Activated naive CD4-positive, alpha-beta T cell (primary cell): Measurements from ENCODE around the gene BTBD9.

Source experiments
- DNase-seq, 4 experiments: peaks; one replicate each; lab custom pipeline; 2025; lab: John Stamatoyannopoulos, UW

BTBD9 gene

DNA sequence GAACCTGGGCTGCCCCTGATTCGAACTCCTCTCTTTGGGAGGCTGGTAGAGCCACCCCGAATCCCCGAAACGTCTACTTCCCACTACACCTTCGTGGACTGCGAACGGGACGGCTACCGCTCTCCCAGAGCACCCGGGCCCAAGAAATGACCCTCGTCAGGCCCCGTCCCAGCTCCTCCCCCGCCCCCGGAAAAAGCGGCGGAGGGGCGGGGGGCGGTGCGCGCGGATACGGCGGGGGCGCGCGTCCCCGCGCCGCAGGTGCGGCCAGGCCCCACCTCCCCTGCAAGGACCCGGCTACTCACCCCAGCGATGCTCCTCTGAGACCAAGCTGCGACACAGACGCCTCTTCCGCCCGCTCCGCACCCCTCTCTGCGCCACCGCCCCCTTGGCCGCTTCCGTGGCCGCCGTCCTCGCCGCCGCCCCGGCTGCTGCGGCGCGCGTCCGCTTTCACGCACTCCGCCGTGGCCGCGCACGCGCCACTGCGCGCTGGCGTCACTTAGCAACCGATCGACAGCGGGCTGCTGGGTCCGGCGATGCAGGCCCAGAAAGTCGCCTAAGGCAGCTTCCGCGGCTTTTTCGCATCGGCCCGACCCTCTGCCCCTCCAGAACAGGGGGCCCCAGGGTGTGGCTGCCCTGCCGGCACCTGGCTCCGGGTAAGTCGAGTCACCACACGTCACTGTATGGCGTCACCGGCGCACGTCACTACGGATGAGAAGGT lies at the start of gene BTBD9:
BTBD9 (minus strand) TSS at position 432 of the 718 bp plus-strand sequence.
- peak; percentile 42 to 77 (median 66) for DNase-seq

DNA sequence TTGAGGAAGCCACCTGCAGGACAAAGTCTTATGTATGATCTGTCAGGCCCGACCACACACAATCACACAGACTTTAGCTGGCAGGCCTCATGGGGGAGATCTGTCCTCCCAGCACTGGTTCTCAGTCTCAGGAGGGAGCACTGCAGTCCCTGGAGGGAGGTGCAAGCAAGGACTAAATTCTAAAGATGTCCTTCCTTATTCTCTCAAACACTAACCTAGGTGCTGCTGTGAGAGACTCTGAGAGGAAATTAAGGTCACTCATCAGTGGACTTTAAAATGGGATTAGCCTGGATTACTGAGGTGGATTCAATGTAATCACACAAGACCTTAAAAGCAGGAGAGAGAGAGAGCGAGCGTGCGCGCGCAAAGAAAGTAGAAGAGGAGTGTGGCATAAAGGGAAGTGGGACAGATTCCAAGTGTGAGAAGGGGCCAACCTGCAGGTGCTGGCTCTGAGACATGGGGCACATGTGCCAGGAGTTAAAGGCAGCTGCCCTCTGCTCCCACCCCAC lies 48.9 kb upstream of the BTBD9 start:
- no peak for DNase-seq

DNA sequence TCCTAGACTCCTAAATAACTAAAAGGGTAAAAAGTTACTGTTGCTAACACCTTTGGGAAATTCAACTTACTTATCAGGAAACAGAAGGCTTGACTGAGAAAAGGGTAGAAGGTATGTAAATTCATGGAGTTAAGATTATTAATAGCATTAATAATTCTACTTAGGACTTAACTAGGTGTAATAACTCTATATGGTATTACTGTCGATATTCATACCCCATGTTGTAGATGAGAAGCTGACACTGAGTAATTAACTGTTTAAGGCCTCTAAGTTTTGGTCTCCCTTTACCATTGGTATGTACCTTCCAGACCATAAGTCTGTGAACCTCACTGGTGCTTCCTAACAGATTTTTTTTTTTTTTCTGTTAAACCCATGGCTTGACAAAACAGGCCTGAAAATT lies 47.8 kb upstream of the BTBD9 start:
- DNase-seq, result no peak

DNA sequence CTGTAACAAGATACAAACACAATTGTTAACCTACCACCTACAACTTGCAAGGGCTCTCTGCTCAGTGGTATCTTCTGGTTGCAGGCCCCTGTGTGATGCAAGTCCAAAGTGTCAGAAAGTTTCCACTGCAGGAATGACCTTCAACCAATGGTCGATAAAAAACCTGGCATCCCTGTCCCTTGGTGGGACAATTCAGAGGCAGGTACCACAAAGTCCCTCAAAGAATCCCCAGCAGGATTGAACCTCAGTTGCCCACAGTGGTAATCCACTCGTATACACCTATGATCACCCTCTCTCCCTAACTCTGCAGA lies 47.3 kb upstream of the BTBD9 start:
- no peak for DNase-seq

DNA sequence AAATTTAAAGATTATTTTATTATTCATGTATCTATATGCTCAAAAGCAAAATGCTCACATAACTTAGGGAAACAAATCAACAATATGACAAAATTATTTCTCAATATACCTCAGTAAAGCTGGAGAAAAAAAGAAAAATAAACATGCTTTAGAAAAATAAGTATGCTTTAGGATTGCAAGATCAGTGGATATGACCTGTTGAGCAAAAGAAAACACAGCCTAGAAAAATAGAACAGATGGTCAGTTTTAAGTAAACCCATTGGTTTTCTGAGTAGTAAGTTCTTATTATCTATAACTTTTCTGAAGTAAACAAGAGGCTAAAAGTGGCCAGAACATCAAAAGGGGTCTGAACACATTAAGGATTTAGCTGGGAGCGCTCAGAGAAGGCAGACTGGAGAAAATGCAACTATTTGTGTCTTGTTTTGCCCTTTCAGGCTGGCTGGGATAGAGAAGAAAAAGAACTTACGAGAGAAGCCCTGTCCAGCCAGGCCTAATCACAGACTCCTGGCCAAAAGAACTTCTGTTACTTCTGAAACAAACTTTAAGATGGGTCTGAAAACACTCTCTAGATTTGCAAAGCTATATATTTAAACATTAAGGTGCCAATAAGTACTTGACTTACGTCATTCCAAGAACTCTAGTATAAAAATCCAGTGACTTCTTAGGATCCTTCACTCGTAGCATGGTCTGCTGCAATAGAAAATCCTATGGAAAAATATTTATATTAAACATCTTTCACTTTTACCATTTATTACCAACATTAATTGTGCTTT lies 46.7 kb upstream of the BTBD9 start:
- no peak for DNase-seq

DNA sequence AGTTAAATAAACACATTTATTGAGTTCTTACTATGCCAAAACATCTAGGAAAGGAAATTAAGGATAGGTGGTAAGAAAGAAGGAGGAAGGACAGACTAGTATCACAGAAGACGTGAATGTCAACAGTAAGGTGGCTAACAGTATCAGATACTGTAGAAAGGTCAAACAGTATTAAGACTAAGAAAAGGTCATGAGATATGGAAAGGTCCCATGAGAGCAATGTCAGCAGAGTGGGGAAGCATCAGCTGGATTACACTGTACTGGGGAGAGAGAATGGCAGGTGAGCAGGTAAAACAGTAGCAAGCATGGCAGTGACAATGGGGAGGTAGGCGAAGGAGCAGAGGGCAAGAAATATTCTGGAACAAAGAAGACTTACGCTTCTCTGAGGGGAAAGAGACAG lies 45.2 kb upstream of the BTBD9 start:
- DNase-seq, result no peak

DNA sequence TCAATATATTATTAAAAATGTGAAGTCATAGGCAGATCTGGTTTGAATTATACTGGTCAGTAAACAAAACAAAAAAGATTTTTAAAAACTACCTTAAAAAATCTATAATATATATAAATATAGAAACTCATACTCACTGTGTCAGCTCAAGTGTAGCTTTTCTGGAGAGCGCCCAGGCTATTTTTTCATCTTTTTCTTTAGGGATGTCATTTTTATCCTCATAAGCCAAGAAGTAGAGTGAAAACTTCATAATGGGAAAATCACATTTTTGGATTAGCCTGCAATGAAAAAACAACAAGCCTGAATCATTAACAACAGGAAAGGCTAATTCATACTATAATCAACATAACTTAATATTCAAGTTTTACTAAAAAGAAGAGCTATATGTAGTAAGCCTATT lies 44.5 kb upstream of the BTBD9 start:
- DNase-seq, result no peak

DNA sequence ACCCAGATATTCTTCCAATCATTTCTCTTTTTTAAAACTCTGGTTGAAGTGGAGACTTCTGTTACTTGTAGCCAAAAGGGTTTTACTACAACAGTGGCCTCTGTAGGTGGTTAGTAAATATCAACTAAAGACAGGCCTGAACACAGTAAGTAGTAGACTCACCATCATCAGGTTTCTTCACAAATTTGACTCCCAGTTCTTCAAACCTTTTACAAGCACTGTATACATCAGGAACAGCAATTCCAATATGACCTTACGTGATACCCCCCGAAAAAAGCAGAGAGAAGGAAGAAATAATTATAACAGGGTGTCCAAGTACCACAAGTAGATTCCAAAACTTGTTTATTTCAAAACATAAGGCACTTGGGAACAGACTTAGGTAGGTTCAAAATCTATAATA lies 42.1 kb upstream of the BTBD9 start:
- DNase-seq, result no peak

DNA sequence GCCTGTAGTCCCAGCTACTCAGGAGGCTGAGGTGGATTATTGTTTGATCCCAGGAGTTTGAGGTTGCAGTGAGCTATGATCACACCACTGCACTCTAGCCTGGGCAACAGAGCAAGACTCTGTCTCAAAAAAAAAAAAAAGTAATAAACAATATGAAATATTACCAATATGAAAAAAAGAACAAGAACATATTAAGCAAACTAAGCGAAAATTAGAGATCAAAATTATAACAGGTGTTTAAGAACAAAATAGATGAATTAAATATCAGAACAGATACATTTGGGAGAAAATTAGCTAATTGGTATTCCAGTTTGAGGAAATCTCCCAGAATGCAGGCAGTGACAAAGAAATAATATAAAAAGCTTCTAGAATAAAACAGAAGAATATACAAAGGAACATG lies 39.9 kb upstream of the BTBD9 start:
- DNase-seq, result no peak

DNA sequence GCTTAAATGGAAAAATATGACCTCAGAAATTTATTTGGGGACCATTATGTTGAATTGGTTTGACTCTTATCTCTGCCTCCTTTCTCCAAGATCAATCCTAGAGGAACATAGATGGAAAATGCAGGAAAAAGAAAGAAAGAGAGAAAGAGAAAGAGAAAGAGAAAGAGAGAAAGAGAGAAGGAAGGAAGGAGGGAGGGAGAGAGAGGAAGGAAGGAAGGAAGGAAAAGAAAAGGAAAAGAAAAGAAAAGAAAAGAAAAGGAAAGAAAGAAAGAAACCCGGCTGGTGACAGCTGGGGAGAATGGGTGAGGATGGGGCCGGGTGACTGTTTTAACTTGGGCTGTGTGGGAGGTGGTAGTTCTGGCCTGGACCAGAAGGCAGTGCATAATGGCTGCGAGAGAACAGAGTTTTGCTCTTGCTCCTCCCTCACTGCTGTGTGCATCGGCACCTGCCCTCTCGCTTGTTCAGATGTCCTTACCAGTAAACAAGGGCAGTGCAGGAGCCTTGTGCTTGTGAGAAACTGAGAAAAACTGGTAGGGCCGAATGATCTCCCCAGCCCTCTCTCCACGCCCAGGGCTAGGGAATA lies 38.5 kb upstream of the BTBD9 start:
- no peak for DNase-seq

DNA sequence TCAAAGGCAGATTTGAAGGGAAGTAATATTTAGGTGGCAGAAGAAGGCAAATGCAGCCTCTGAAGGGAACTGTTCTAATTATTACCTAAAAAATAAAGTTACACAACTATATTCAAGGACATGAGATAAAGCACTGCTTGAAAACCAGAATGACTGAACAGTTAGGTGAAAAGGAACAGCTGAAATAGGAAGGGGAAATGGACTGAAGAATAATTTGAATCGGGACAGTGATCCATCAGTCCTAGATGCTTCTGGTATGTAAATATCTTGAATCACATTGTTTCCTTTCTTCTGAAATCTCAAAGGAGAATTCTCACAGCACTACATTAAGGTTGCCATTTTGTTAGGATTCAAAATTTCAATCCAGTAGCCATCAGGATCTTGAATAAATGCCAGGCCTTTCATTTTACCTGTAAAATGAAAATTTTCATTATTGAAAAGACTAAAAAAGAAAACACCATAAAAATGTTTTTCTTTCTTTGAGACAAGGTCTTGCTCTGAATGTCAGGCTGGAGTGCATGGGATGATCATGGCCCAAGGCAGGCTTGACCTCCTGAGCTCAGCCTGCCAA lies 37.3 kb upstream of the BTBD9 start:
- no peak for DNase-seq

DNA sequence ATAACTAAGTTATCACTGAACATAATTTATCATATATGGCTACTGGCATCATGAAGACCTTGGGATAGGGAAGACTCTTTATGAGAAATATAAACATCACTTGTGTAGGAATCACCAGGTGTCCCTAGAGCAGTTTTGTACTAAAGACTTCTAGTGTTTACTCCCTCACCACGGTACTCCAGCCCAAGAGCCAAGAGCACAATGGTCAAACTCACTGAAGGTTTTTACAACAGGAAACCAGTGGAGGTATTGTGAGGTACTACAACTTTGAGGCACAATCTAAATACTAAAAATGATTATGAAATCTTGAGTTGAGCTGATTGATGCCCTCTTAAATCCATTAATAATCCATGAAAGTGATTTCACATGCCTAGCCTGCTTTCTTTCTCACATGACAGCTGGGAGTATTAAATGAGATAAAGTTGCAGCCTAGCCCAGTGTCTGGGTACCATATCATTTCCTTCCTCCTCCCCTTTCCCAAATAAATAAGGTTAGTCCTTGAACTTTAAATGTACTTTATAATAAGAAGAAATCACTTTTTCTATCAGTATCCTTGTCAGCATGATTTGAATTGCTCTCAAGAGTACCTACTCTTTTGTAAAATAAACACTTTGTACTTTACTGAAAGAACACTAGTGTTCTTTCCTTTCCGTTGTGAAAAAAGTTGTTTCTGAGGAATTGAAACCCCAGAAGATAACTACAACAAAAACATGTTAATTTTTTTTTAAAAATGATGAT lies 36.7 kb upstream of the BTBD9 start:
- DNase-seq, result no peak

DNA sequence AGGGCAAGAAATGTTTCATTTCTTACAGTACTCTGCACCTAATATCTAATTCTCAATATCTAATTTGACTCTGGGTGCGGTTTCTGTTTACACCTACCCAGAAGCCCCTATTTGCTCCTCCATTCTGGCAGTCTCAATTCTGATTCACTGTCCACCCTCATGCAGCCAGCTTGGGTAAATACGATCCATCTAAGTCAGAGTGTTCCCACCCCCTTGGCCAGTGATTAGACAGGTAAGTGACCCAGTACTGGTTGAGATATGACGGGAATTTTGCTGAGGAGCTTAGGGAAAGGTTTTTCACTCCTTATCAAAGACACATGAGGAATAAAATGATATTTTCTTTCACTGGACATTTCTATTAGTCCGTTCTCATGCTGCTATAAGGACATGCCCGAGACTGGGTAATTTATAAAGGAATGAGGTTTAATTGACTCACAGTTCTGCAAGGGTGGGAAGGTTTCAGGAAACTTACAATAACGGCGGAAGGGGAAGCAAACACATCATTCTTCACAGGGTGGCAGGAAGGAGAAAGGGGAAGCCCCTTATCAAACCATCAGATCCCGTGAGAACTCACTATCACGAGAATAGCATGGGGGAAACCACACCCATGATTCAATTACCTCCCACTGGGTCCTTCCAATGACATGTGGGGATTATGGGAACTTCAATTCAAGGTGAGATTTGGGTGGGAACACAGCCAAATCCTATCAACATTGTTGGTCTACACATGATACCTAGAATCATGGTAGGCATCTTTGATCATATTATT lies 33.9 kb upstream of the BTBD9 start:
- DNase-seq, result no peak

DNA sequence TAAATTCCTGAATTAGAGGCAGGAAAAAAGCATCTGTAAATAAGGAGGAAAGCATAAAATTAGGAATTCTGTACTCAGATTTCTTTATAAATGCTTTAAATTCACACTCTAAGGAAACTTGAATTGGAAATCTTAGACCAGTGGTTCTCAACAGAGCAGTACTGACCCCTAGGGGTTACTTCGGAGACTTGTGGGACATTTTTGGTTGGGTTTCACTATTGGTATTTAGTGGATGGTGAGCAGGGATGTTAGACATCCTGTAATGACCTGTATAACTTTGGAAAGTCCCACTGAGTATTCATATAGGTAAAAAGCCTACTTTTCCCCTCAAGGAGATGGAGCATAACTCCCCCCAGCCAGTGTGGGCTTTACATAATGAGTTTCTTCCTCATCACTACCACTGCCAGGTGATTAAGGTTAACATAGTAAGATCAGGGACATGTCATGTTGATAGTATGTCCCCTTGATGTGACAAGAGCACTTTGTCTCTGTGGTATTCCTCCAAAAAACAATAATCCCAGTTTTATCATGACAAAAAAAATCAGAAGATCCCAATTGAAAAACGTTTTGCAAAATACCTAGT lies 32.2 kb upstream of the BTBD9 start:
- DNase-seq, result no peak

DNA sequence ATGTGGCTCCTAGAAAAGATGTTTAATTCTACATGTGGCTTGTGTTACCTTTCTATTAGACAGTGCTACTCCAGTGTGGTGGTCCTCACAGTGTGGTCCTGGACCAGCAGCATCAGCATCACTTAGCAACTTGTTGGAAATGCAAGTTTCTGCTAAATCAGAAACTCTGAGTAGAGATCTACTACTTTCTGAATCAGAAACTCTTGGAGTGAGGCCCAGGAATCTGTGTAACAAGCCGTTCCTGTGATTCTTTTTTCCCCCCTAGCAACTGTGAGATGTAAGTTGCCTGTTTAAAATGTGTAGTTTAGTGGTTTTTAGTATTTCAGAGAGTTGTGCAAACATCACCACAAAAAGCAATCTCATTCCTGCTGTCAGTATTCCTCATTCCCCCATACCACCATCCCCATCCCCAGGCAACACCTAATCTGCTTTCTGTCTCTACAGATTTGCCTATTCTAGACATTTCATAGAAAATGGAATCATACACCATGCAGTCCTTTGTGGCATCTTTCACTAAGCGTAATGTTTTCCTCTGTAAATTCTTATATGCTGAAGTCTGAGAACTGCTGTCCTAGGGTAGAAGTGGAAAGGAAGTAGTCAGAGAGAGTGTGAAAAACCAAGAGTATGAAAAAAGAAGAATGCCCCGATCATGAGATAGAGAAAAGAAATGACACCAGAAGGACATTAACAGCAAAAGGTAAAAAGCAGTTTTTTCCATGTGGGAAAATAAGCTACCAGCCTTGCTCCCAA lies 18.9 kb upstream of the BTBD9 start:
- no peak for DNase-seq

DNA sequence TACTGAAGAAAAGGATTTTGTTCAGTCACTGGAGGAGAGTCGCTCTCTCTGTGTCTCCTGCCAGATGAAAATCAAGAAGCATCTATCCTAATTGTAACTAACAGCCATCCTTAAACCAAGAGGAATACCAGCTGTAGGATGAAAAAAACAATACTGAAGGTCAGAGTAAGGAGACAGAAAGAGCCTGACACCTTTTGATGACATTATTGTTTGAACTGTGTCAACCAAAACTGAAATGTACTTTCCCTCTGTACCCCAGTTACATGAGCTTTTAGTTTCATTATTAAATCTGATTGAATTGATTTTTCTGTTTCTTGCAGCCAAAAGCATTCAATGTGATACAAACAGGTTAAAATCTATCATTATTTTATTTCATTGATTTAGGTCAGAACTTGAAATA lies 17.2 kb upstream of the BTBD9 start:
- DNase-seq, result no peak

DNA sequence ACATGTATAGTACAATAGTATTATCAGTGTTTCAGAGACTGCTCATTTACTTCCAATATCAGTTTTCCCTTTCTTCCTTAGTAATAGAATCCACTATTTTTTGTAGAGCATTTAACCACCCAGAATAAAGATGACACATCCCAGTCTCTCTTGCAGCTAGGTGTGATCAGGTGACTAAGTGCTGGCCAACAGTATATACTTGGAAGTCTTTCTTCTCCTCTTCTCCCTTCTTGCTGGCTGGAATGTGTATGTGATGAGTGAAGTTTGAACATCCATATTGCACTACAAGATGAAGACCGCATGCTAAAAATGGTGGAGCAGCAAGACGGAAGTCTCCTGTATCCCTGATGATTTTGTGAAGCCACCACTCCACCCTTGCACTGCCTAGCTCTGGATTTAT lies 14.5 kb upstream of the BTBD9 start:
- DNase-seq, result no peak

DNA sequence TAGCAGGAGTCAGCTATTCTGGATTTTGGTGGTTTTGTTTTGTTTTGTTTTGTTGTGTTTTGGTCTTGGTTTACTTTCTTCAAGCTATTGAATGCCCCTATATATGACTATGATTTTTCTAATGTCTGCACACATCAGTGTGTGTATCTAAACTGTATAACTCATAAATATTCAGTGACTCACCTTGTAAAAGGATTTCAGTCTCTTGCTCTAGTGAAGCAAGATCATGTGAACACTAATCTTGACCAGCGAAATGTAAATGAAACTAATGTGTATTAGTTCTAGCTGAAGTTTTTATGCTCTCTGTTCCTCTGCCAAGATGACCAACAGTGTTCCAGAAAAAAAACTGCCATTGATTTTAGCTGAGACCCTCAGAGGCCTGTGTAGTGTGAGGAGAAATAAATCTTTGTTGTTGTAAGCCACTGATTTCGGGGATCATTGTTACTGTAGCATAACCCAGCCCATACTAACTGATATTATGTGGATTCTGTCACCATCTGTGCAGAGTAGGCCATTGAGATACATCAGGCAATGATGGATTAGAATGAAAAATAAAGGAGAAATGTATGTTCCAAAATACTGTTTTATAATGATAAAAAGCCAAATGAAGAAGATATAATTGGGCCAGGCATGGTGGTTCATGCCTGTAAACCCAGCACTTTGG lies 11.5 kb upstream of the BTBD9 start:
- no peak for DNase-seq

DNA sequence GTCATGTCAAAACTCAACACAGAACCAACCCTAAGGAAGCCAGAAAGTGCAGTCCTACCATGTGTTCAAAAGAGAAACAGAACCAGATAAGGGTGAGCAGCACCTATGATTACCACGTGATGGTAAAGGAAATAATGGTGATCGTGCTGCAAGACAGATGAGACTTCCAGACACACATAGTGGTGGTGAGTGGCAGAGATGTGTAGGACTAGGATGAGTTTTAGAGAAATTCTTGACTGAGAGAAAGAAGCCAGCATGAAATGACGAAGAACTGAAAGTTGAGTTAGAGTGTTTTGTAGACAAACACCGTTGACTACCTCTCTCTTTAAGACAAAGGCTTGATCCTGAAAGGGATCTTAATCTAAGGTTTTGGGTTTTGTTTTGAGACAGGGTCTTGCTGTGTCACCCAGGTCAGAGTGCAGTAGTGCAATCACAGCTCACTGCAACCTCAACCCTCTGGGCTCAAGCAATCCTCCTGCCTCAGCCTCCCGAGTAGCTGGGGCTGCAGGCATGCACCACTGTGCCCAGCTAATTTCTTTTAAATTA lies 10.6 kb upstream of the BTBD9 start:
- DNase-seq, result no peak

DNA sequence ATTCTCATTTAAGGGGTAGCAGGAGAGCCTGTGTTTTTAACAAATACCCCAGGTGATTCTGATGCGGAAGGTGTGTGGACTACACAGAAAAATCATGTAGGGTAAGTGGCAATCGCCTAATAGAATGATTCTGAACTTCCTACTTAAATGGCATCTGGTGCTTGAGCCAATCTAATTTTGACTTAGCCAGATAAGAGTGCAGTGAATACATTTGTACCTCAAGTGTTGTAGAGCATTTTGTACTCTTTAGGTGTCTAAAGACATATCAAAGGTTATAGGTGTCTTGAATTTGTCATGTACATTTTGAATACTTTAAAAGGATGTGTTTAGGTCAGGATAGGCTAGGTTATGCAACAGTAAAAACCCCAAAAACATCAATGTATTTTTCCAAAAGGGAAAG lies 10.0 kb upstream of the BTBD9 start:
- DNase-seq, result no peak
